OCI-LY1 (cell line): ENCODE data around the gene ARHGAP8.

Experiments used
- H2AFZ ChIP-seq: fragments of 200-600 bp; sonication (generic), shearing (Covaris generic); 2 replicates; pipeline ENCODE4 v1.6.0; 2014; ENCODE audit warnings: antibody characterized with exemption, mild to moderate bottlenecking, low read length
- H3F3A ChIP-seq: fragments of 200-600 bp; sonication (generic), shearing (Covaris generic); 2 replicates; pipeline ENCODE4 v1.6.0; 2014; ENCODE audit warnings: mild to moderate bottlenecking, antibody characterized with exemption, low read length, moderate library complexity; ENCODE audit not compliant: insufficient read depth
- H3K27ac ChIP-seq: fragments of 200-600 bp; sonication (generic); 2 replicates; pipeline ENCODE4 v1.5.1; 2014; ENCODE audit warnings: low read length, mixed run types, mild to moderate bottlenecking, low read depth; ENCODE audit not compliant: poor library complexity, severe bottlenecking
- H3K27me3 ChIP-seq: fragments of 200-600 bp; sonication (generic); 2 replicates; pipeline ENCODE4 v1.6.0; 2014; ENCODE audit warnings: antibody characterized with exemption, mild to moderate bottlenecking, low read length, moderate library complexity; ENCODE audit not compliant: insufficient read depth
- H3K36me3 ChIP-seq: fragments of 200-600 bp; sonication (generic); 2 replicates; pipeline ENCODE4 v1.6.1; 2014; ENCODE audit warnings: mild to moderate bottlenecking, antibody characterized with exemption, low read length, moderate library complexity, mixed read lengths; ENCODE audit not compliant: insufficient read depth
- H3K4me1 ChIP-seq: fragments of 200-600 bp; sonication (generic); 2 replicates; pipeline ENCODE4 v1.5.1; 2014; ENCODE audit warnings: mild to moderate bottlenecking, low read length, moderate library complexity; ENCODE audit not compliant: insufficient read depth, severe bottlenecking
- H3K4me2 ChIP-seq: fragments of 200-600 bp; sonication (generic), shearing (Covaris generic); 2 replicates; pipeline ENCODE4 v1.6.1; 2014; ENCODE audit warnings: low read length
- H3K4me3 ChIP-seq: fragments of 200-600 bp; sonication (generic); 2 replicates; pipeline ENCODE4 v1.5.1; 2014; ENCODE audit warnings: low read length, low read depth, mild to moderate bottlenecking, mixed read lengths; ENCODE audit not compliant: poor library complexity, severe bottlenecking
- H3K79me2 ChIP-seq: fragments of 200-600 bp; shearing (Covaris generic); 2 replicates; pipeline ENCODE4 v1.6.1; 2016; ENCODE audit warnings: mixed run types, low read length, mixed read lengths; ENCODE audit not compliant: insufficient read depth
- H3K9ac ChIP-seq: fragments of 200-600 bp; sonication (generic), shearing (Covaris generic); 2 replicates; pipeline ENCODE4 v1.6.1; 2014; ENCODE audit warnings: mild to moderate bottlenecking, low read length, mixed read lengths
- H3K9me2 ChIP-seq: fragments of 200-600 bp; sonication (generic), shearing (Covaris generic); 2 replicates; pipeline ENCODE4 v1.6.1; 2014; ENCODE audit warnings: low read depth, mild to moderate bottlenecking, low read length, mixed read lengths
- H3K9me3 ChIP-seq: fragments of 200-600 bp; shearing (Covaris generic); 2 replicates; pipeline ENCODE4 v1.6.1; 2014; ENCODE audit warnings: low read length, mixed read lengths
- H4K20me1 ChIP-seq: fragments of 200-600 bp; sonication (generic), shearing (Covaris generic); 2 replicates; pipeline ENCODE4 v1.6.0; 2016; ENCODE audit warnings: mild to moderate bottlenecking, low read length; ENCODE audit not compliant: insufficient read depth
- CTCF ChIP-seq: fragments of 200-600 bp; sonication (generic), shearing (Covaris generic); IDR thresholded peaks from 2 replicates; pipeline ENCODE4 v1.5.1; 2017; ENCODE audit warnings: mild to moderate bottlenecking, antibody characterized with exemption, low read length, moderate library complexity, mixed read lengths
- EZH2 ChIP-seq: fragments of 200-600 bp; sonication (generic), shearing (Covaris generic); IDR thresholded peaks from 2 replicates; pipeline ENCODE4 v1.8.0; 2017; ENCODE audit warnings: borderline replicate concordance, mixed run types, mild to moderate bottlenecking, antibody characterized with exemption, low read length, moderate library complexity, mixed read lengths

ARHGAP8 gene

GRCh38 chr22:44731357-44731970 is 20.9 kb upstream of the ARHGAP8 start:
- no peaks in the 10 kb centered on the region for H4K20me1 ChIP-seq
- no peak overlapping the region for H3K9ac ChIP-seq
- no peaks in the 10 kb centered on the region for H3K36me3 ChIP-seq
- H3K9me2 ChIP-seq: no peaks in the 10 kb centered on the region
- H3F3A ChIP-seq: no peaks in the 10 kb centered on the region
- H3K9me3 ChIP-seq: no peaks in the 10 kb centered on the region
- no peak overlapping the region for H3K4me2 ChIP-seq
- H3K27me3 ChIP-seq: no peaks in the 10 kb centered on the region
- no peaks in the 10 kb centered on the region for H3K79me2 ChIP-seq
- TF ChIP-seq EZH2 (no peak), CTCF (no peak)
- no peak overlapping the region for H3K4me3 ChIP-seq
- H3K4me1 ChIP-seq: no peaks in the 10 kb centered on the region
- H3K27ac ChIP-seq: no peak overlapping the region
- H2AFZ ChIP-seq: no peak overlapping the region

DNA sequence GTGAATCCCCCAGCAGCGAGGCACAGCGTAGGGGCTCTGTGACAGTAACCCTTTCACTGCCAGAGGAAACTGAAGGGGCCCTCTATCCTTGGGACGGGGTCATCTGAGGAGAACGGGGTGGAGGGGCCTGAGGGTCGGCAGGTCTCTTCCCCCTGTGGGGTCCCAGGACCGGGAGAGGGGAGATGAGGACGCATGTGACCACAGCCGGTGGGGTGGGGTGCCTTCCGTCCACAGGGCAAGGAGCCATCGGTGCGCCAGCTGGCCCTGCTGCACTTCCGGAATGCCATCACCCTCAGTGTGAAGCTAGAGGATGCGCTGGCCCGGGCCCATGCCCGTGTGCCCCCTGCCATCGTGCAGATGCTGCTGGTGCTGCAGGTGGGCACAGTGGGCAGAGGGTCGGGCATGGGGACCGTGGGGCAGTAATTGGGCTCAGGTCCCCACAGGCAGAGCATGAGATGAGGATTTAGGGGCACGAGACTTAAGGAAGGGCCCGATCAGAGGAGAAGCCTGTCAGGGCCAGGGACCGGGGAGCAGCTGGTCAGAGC is 20.3 kb upstream of the ARHGAP8 start:
- Histone ChIP-seq H3K36me3 (no peaks in the 10 kb centered on the region), H3K9ac (no peak overlapping the region), H3K9me2 (no peaks in the 10 kb centered on the region), H3K4me1 (no peaks in the 10 kb centered on the region), H3K27ac (no peak overlapping the region), H4K20me1 (no peaks in the 10 kb centered on the region), H3F3A (no peaks in the 10 kb centered on the region), H3K4me2 (no peak overlapping the region), H3K9me3 (no peaks in the 10 kb centered on the region), H3K27me3 (no peaks in the 10 kb centered on the region), H3K4me3 (no peak overlapping the region), H2AFZ (no peak overlapping the region), H3K79me2 (no peaks in the 10 kb centered on the region)
- TF ChIP-seq CTCF (no peak), EZH2 (no peak)

DNA sequence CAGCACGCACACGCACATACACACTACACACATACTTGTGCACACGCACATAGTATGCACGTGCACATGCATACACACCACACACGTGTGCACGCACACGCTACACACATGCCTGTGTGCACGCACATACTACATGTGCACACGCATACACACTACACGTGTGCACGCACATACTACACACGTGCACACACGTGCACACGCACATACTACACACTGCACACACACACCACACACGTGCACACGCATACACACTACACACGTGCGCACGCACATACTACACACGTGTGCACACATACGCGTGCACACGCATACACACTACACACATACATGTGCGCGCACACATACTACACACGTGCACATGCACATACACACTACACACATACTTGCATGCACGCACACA is 19.7 kb upstream of the ARHGAP8 start:
- no peak overlapping the region for H3K9ac ChIP-seq
- no peaks in the 10 kb centered on the region for H3K36me3 ChIP-seq
- no peak overlapping the region for H3K4me3 ChIP-seq
- no peak overlapping the region for H3K4me2 ChIP-seq
- TF ChIP-seq EZH2: no peak
- no peak for TF ChIP-seq CTCF
- H3K9me2 ChIP-seq: no peaks in the 10 kb centered on the region
- H3K4me1 ChIP-seq: no peaks in the 10 kb centered on the region
- no peak overlapping the region for H2AFZ ChIP-seq
- no peaks in the 10 kb centered on the region for H3K79me2 ChIP-seq
- no peaks in the 10 kb centered on the region for H3F3A ChIP-seq
- no peaks in the 10 kb centered on the region for H3K9me3 ChIP-seq
- no peaks in the 10 kb centered on the region for H4K20me1 ChIP-seq
- H3K27me3 ChIP-seq: 0 out of 2 replicates have a peak, but pooled peaks cover 2% of the 10 kb centered on the region
- H3K27ac ChIP-seq: no peak overlapping the region
